H1 (cell line): Measurements from ENCODE around the gene AZGP1. TPM values are rescaled to one million over a fixed set of nuclear protein-coding genes. Genes with fewer than 3 reads are reported as not detected.

ENCODE experiments used
- CTCF ChIA-PET: fragments of 300-600 bp; sonication (Branson Sonifier 250); formaldehyde crosslinking; loops from one replicate; lab custom pipeline; 2021; ENCODE audit not compliant: partially characterized antibody; lab: Charles Lee
- POLR2A ChIA-PET: fragments of 300-600 bp; sonication (Branson Sonifier 250); formaldehyde crosslinking; loops from one replicate; lab custom pipeline; 2021; ENCODE audit warnings: inconsistent platforms; ENCODE audit not compliant: partially characterized antibody; lab: Charles Lee
- DNase-seq, 2 experiments: peaks; one replicate each; pipeline versions ENCODE4 v3.0.0 to v3.0.0-alpha.2; 2010 to 2022; ENCODE audit warnings: low spot score in 2 of 2, low read depth in 1 of 2, mixed read lengths in 1 of 2
- FAIRE-seq: peaks from 2 replicates; lab custom pipeline; 2011; peaks lifted over from hg19 to GRCh38; lab: Jason Lieb, UNC
- H2AFZ ChIP-seq: 2 replicates; pipeline ENCODE4 v1.8.1; 2012; ENCODE audit warnings: low read length, inconsistent platforms
- H2AK5ac ChIP-seq: 2 replicates; pipeline ENCODE4 v1.6.1; 2013; ENCODE audit warnings: low read depth, low read length
- H2BK120ac ChIP-seq: replicated peaks from 2 replicates; pipeline ENCODE3; 2013; ENCODE audit warnings: low read depth, low read length, inconsistent platforms
- H2BK12ac ChIP-seq: 2 replicates; pipeline ENCODE4 v1.6.1; 2013; ENCODE audit warnings: low read depth, low read length
- H2BK15ac ChIP-seq: 2 replicates; pipeline ENCODE4 v1.6.1; 2013; ENCODE audit warnings: low read length
- H2BK20ac ChIP-seq: 2 replicates; pipeline ENCODE4 v1.6.1; 2013; ENCODE audit warnings: low read length
- H2BK5ac ChIP-seq: 2 replicates; pipeline ENCODE4 v1.6.1; 2013; ENCODE audit warnings: low read depth, low read length
- H3K14ac ChIP-seq: 2 replicates; pipeline ENCODE4 v1.6.1; 2013; ENCODE audit warnings: inconsistent platforms; ENCODE audit not compliant: insufficient read length
- H3K18ac ChIP-seq: 2 replicates; pipeline ENCODE4 v1.6.1; 2013; ENCODE audit warnings: low read length; ENCODE audit errors: extremely low read depth
- H3K23ac ChIP-seq: 2 replicates; pipeline ENCODE4 v1.6.1; 2013; ENCODE audit warnings: inconsistent platforms; ENCODE audit not compliant: insufficient read length
- H3K23me2 ChIP-seq: 2 replicates; pipeline ENCODE4 v1.6.1; 2013; ENCODE audit warnings: low read depth, low read length
- H3K27ac ChIP-seq: 2 replicates; pipeline ENCODE4 v1.6.1; 2011; ENCODE audit warnings: low read depth, low read length, inconsistent platforms
- H3K27me3 ChIP-seq, 4 experiments: replicated peaks in 1 of 4; 1 replicate in 1 of 4; 2 replicates in 3 of 4; pipeline versions ENCODE4 v1.6.1 to v1.8.1; 2011 to 2013; ENCODE audit warnings: low read length in 3 of 4, mild to moderate bottlenecking in 3 of 4, inconsistent platforms in 2 of 4, mixed read lengths in 2 of 4, moderate library complexity in 1 of 4; ENCODE audit not compliant: control insufficient read depth in 3 of 4, insufficient read depth in 3 of 4; ENCODE audit errors: extremely low read depth in 1 of 4
- H3K36me3 ChIP-seq, 4 experiments: 2 replicates each; pipeline versions ENCODE4 v1.6.1 to v1.8.1; 2011 to 2013; ENCODE audit warnings: mild to moderate bottlenecking in 4 of 4, low read length in 3 of 4, moderate library complexity in 2 of 4, control low read depth in 1 of 4, inconsistent platforms in 1 of 4; ENCODE audit not compliant: insufficient read depth in 4 of 4, control insufficient read depth in 2 of 4
- H3K4ac ChIP-seq: replicated peaks from 2 replicates; pipeline ENCODE3; 2013; ENCODE audit warnings: low read length, low read depth, mixed read lengths, inconsistent platforms; ENCODE audit not compliant: insufficient read length
- H3K4me1 ChIP-seq, 4 experiments: replicated peaks in 1 of 4; 1 replicate in 1 of 4; 2 replicates in 3 of 4; pipeline versions ENCODE4 v1.6.1 to v1.8.1; 2011 to 2013; ENCODE audit warnings: low read length in 3 of 4, inconsistent platforms in 2 of 4, mixed read lengths in 1 of 4; ENCODE audit not compliant: insufficient read depth in 4 of 4, control insufficient read depth in 3 of 4
- H3K4me2 ChIP-seq, 2 experiments: 2 replicates each; pipeline versions ENCODE4 v1.6.1 to v1.8.1; 2011 to 2013; ENCODE audit warnings: low read depth in 2 of 2, low read length in 2 of 2, control low read depth in 1 of 2, inconsistent platforms in 1 of 2, mild to moderate bottlenecking in 1 of 2; ENCODE audit not compliant: insufficient read depth in 1 of 2
- H3K4me3 ChIP-seq, 4 experiments: fragments of 200-600, 300-600 bp in 1 of 4; sonication (generic), shearing (Covaris generic), sonication (Bioruptor Twin) in 1 of 4; 2 replicates each; pipeline versions ENCODE4 v1.5.1 to v1.8.1; 2011 to 2016; ENCODE audit warnings: low read length in 4 of 4, low read depth in 3 of 4, control low read depth in 2 of 4, inconsistent platforms in 2 of 4, mild to moderate bottlenecking in 2 of 4, mixed read lengths in 1 of 4, moderate library complexity in 1 of 4; ENCODE audit not compliant: insufficient read depth in 2 of 4; ENCODE audit errors: extremely low read depth in 1 of 4
- H3K56ac ChIP-seq: replicated peaks from 2 replicates; pipeline ENCODE3; 2013; ENCODE audit warnings: low read depth, mild to moderate bottlenecking, mixed read lengths, low read length, inconsistent platforms; ENCODE audit not compliant: insufficient read length
- H3K79me1 ChIP-seq: 2 replicates; pipeline ENCODE4 v1.6.1; 2013; ENCODE audit warnings: low read depth, low read length, control low read depth
- H3K79me2 ChIP-seq, 2 experiments: 2 replicates each; pipeline versions ENCODE4 v1.6.1 to v1.8.1; 2012 to 2013; ENCODE audit warnings: low read length in 2 of 2, mild to moderate bottlenecking in 2 of 2, inconsistent platforms in 1 of 2; ENCODE audit not compliant: insufficient read depth in 2 of 2, control insufficient read depth in 1 of 2
- H3K9ac ChIP-seq, 4 experiments: replicated peaks in 1 of 4; 1 replicate in 1 of 4; 2 replicates in 3 of 4; pipeline versions ENCODE4 v1.6.1 to v1.8.1; 2011 to 2013; ENCODE audit warnings: low read depth in 3 of 4, low read length in 3 of 4, control low read depth in 2 of 4, mild to moderate bottlenecking in 2 of 4, moderate library complexity in 2 of 4, inconsistent platforms in 1 of 4; ENCODE audit errors: extremely low read depth in 1 of 4
- H3K9me3 ChIP-seq, 2 experiments: 2 replicates each; pipeline versions ENCODE4 v1.6.1 to v1.8.1; 2012 to 2013; ENCODE audit warnings: mild to moderate bottlenecking in 2 of 2, moderate library complexity in 2 of 2, control low read depth in 1 of 2, inconsistent platforms in 1 of 2, low read depth in 1 of 2, low read length in 1 of 2, mixed read lengths in 1 of 2; ENCODE audit not compliant: insufficient read depth in 2 of 2
- H4K20me1 ChIP-seq, 2 experiments: replicated peaks in 1 of 2; 2 replicates each; pipeline versions ENCODE3 to v1.8.1; 2011 to 2013; ENCODE audit warnings: inconsistent platforms in 2 of 2, low read length in 2 of 2, mild to moderate bottlenecking in 1 of 2; ENCODE audit not compliant: insufficient read depth in 2 of 2, control insufficient read depth in 1 of 2
- H4K5ac ChIP-seq: 2 replicates; pipeline ENCODE4 v1.6.1; 2013; ENCODE audit warnings: low read length, low read depth, mixed read lengths, inconsistent platforms; ENCODE audit not compliant: insufficient read length
- H4K8ac ChIP-seq: 2 replicates; pipeline ENCODE4 v1.8.0; 2013; ENCODE audit warnings: mild to moderate bottlenecking, moderate library complexity, low read length, inconsistent platforms; ENCODE audit not compliant: insufficient read depth; ENCODE audit errors: extremely low read depth
- H4K91ac ChIP-seq: replicated peaks from 2 replicates; pipeline ENCODE3; 2013; ENCODE audit warnings: low read length, mixed read lengths, inconsistent platforms; ENCODE audit not compliant: insufficient read length
- ASH2L ChIP-seq: fragments of 200-600, 300-600 bp; sonication (generic); IDR thresholded peaks from one replicate; pipeline ENCODE4 v1.7.1; 2017; ENCODE audit warnings: low read length
- CTBP2 ChIP-seq: IDR thresholded peaks from 2 replicates; pipeline ENCODE4 v1.7.0; 2011; ENCODE audit warnings: borderline replicate concordance, mild to moderate bottlenecking, moderate library complexity, mixed read lengths, low read length; ENCODE audit not compliant: insufficient read depth, insufficient read length
- CTCF ChIP-seq, 3 experiments: IDR thresholded peaks; 1 replicate in 2 of 3; 2 replicates in 1 of 3; pipeline versions ENCODE4 v1.5.1 to v1.6.1; 2011; ENCODE audit warnings: low read length in 3 of 3, mild to moderate bottlenecking in 3 of 3, inconsistent platforms in 2 of 3, low read depth in 1 of 3, moderate library complexity in 1 of 3; ENCODE audit not compliant: insufficient read depth in 1 of 3; ENCODE audit errors: control extremely low read depth in 1 of 3
- EZH2 ChIP-seq: fragments of 200-600 bp; sonication (generic); IDR thresholded peaks from 2 replicates; pipeline ENCODE4 v1.7.1; 2012; ENCODE audit warnings: low read depth, mild to moderate bottlenecking, moderate library complexity, low read length, inconsistent platforms; ENCODE audit not compliant: severe bottlenecking
- GABPA ChIP-seq: IDR thresholded peaks from 2 replicates; pipeline ENCODE4 v1.6.1; 2011; ENCODE audit warnings: mild to moderate bottlenecking, low read length, moderate library complexity, borderline replicate concordance; ENCODE audit not compliant: insufficient read depth
- KDM4A ChIP-seq: IDR thresholded peaks from one replicate; pipeline ENCODE4 v1.7.1; 2012; ENCODE audit warnings: low read depth, mild to moderate bottlenecking, moderate library complexity, low read length, inconsistent platforms; ENCODE audit not compliant: severe bottlenecking
- MAX ChIP-seq: IDR thresholded peaks from 2 replicates; pipeline ENCODE4 v1.6.1; 2012; ENCODE audit warnings: inconsistent platforms
- SAP30 ChIP-seq: fragments of 300-600 bp; sonication (generic); IDR thresholded peaks from 2 replicates; pipeline ENCODE4 v1.7.1; 2012; ENCODE audit warnings: low read length, moderate library complexity, mild to moderate bottlenecking, inconsistent platforms; ENCODE audit not compliant: insufficient read depth, insufficient replicate concordance
- SIRT6 ChIP-seq: IDR thresholded peaks from one replicate; pipeline ENCODE4 v1.7.1; 2012; ENCODE audit warnings: low read length, inconsistent platforms
- SP2 ChIP-seq: IDR thresholded peaks from 2 replicates; pipeline ENCODE4 v1.6.1; 2012; ENCODE audit warnings: mild to moderate bottlenecking, low read length, inconsistent platforms
- ZNF274 ChIP-seq: IDR thresholded peaks from 2 replicates; pipeline ENCODE4 v1.7.0; 2012; ENCODE audit warnings: low read length, borderline replicate concordance; ENCODE audit errors: extremely low read depth
- WGBS, 2 experiments: shearing (Covaris generic) in 1 of 2; methylation state at CpG; one replicate each; pipeline versions ENCODE4 v1.1.6 to v1.1.7; 2013 to 2015; ENCODE audit warnings: low lambda C conversion rate in 2 of 2, mixed read lengths in 2 of 2, inconsistent platforms in 1 of 2, low coverage in 1 of 2, missing lambda C conversion rate in 1 of 2; ENCODE audit not compliant: insufficient replicate concordance in 2 of 2, insufficient coverage in 1 of 2, insufficient read length in 1 of 2; ENCODE audit errors: extremely low coverage in 1 of 2, missing lambda C conversion rate in 1 of 2; 5-methylcytosine and 5-hydroxymethylcytosine counted together
- polyA plus RNA-seq, 7 experiments: library from polyadenylated mRNA; depleted of rRNA in 3 of 7; stranded (reverse) in 5 of 7; unstranded in 2 of 7; fragments of >200 nt in 5 of 7; fragments of 200-250 nt in 2 of 7; gene quantifications; 1 replicate in 5 of 7; 2 replicates in 1 of 7; 4 replicates in 1 of 7; pipeline versions ENCODE4 v1.2.1 to v1.2.3, GENCODE V29; 2011 to 2013; ENCODE audit warnings: missing spikeins in 2 of 7, mixed read lengths in 2 of 7
- total RNA-seq: library from RNA; stranded (reverse); fragmentation: NEBNext Ultra II Directional; extraction: Animal tissue kit (Norgen Biotek cat#: 25700); gene quantifications from 2 replicates; pipeline ENCODE4 v1.2.1, GENCODE V29; 2021

The AZGP1 gene
- total and polyA plus RNA-seq, 2 of the 8 experiments (the other 6 are each of a cell fraction or from before 2014, with no cell fraction given) = 0.52 to 0.68 TPM

- no peak overlapping the region for H3K27ac ChIP-seq
- DNase-seq (no peak), FAIRE-seq (no peak)
- H4K5ac ChIP-seq = no peak overlapping the region
- H3K14ac ChIP-seq = no peak overlapping the region
- ChIA-PET POLR2A (no interaction called here), CTCF (interaction anchor here (7.6 kb wide), 1 partner anchor 16 kb away, joined by 97 read pairs; no protein-coding TSS in a partner anchor)
- H4K8ac ChIP-seq = no peak overlapping the region
- no peak overlapping the region for H3K4me3 ChIP-seq
- no peak overlapping the region for H2BK15ac ChIP-seq
- H3K4me2 ChIP-seq = no peak overlapping the region
- no peak overlapping the region for H2BK120ac ChIP-seq
- WGBS, 2 experiments = 67% methylated on average over 1 of the region's 1 CpG; no CpG with 5 or more reads in 1 of the 2 experiments
- no peaks in the 10 kb centered on the region for H3K9me3 ChIP-seq
- H4K20me1 ChIP-seq = no peaks in the 10 kb centered on the region
- no peak overlapping the region for H4K91ac ChIP-seq
- H3K4ac ChIP-seq = no peak overlapping the region
- no peak overlapping the region for H2BK12ac ChIP-seq
- no peak overlapping the region for H3K9ac ChIP-seq
- no peak overlapping the region for H2AK5ac ChIP-seq
- no peaks in the 10 kb centered on the region for H3K27me3 ChIP-seq
- H3K4me1 ChIP-seq = peaks cover 0 to 4% (median under 1%) of the 10 kb centered on the region in 4 experiments; a peak in 1 of 7 replicates
- no peak overlapping the region for H3K18ac ChIP-seq
- no peak overlapping the region for H3K56ac ChIP-seq
- no peaks in the 10 kb centered on the region for H3K23me2 ChIP-seq
- no peak overlapping the region for H2AFZ ChIP-seq
- no peak overlapping the region for H2BK20ac ChIP-seq
- no peaks in the 10 kb centered on the region for H3K79me1 ChIP-seq
- H3K79me2 ChIP-seq = no peaks in the 10 kb centered on the region
- H2BK5ac ChIP-seq = no peak overlapping the region
- no peaks in the 10 kb centered on the region for H3K36me3 ChIP-seq
- H3K23ac ChIP-seq = no peak overlapping the region
- TF ChIP-seq EZH2 (no peak), CTCF (IDR thresholded peaks at IDR 0.05; ENCODE audit: control extremely low read depth in 1 of 3, insufficient read depth in 1 of 3, low read depth in 1 of 3, low read length in 3 of 3) (no peak), CTBP2 (no peak), SP2 (no peak), ASH2L (no peak), MAX (no peak), GABPA (no peak), SAP30 (no peak), KDM4A (no peak), ZNF274 (no peak), SIRT6 (no peak)
Observed at GRCh38 chr7:99974681-99975080, 1.1 kb downstream of the AZGP1 start.
